HAP-1 (cell line): ENCODE results near the gene TOP3B.

ENCODE experiments used
- DNase-seq, 2 experiments: peaks; one replicate each; pipeline ENCODE4 v3.0.0-alpha.2; 2016 to 2020; ENCODE audit warnings: low spot score in 2 of 2
- H3K27me3 ChIP-seq: fragments of 250-450 bp; sonication (Bioruptor Pico); 2 replicates; pipeline ENCODE4 v1.5.1; 2020; ENCODE audit warnings: low read depth, mild to moderate bottlenecking, moderate library complexity
- H3K36me3 ChIP-seq: fragments of 250-450 bp; sonication (Bioruptor Pico); replicated peaks from 2 replicates; pipeline ENCODE4 v1.5.1; 2020; ENCODE audit warnings: mild to moderate bottlenecking
- H3K4me1 ChIP-seq: fragments of 250-450 bp; sonication (Bioruptor Pico); 2 replicates; pipeline ENCODE4 v1.5.1; 2020; ENCODE audit warnings: mild to moderate bottlenecking
- H3K4me3 ChIP-seq: fragments of 250-450 bp; sonication (Bioruptor Pico); 2 replicates; pipeline ENCODE4 v1.5.1; 2020; ENCODE audit warnings: mild to moderate bottlenecking, moderate library complexity
- H3K9me3 ChIP-seq: fragments of 250-450 bp; sonication (Bioruptor Pico); 2 replicates; pipeline ENCODE4 v1.5.1; 2020; ENCODE audit warnings: mild to moderate bottlenecking, moderate library complexity
- in situ Hi-C: fragments of 300-500 bp; cut with MboI; formaldehyde crosslinking; loops from 3 replicates; pipeline ENCODE4 v1.14.3; 2020; ENCODE audit warnings: low sequenced_read_pairs, inconsistent platforms, mixed read lengths

TOP3B gene

GRCh38 chr22:21967693-21968271 lies 14.8 kb downstream of the TOP3B start:
- peaks cover 86% of the 10 kb centered on the region for H3K36me3 ChIP-seq
- in situ Hi-C loops, result no loop called here
- no peaks in the 10 kb centered on the region for H3K27me3 ChIP-seq
- no peaks in the 10 kb centered on the region for H3K9me3 ChIP-seq
- no peak overlapping the region for H3K4me3 ChIP-seq
- no peak for DNase-seq
- no peaks in the 10 kb centered on the region for H3K4me1 ChIP-seq

- no peak overlapping the region for H3K4me3 ChIP-seq
- peaks cover 86% of the 10 kb centered on the region for H3K36me3 ChIP-seq
- H3K4me1 ChIP-seq, result no peaks in the 10 kb centered on the region
- no peak for DNase-seq
- H3K27me3 ChIP-seq, result no peaks in the 10 kb centered on the region
- no peaks in the 10 kb centered on the region for H3K9me3 ChIP-seq
- in situ Hi-C loops, result no loop called here
Measured at GRCh38 chr22:21966643-21967516, 15.7 kb downstream of the TOP3B start.

GRCh38 chr22:21965762-21966288 lies 16.8 kb downstream of the TOP3B start:
- Histone ChIP-seq H3K9me3 (no peaks in the 10 kb centered on the region), H3K4me1 (no peaks in the 10 kb centered on the region), H3K27me3 (no peaks in the 10 kb centered on the region), H3K36me3 (peaks cover 88% of the 10 kb centered on the region), H3K4me3 (no peak overlapping the region)
- DNase-seq, result no peak
- in situ Hi-C loops, result no loop called here

- in situ Hi-C loops, result no loop called here
- Histone ChIP-seq H3K9me3 (no peaks in the 10 kb centered on the region), H3K4me1 (no peaks in the 10 kb centered on the region), H3K4me3 (no peak overlapping the region), H3K27me3 (no peaks in the 10 kb centered on the region), H3K36me3 (peaks cover 85% of the 10 kb centered on the region)
- DNase-seq, result no peak
Measured at GRCh38 chr22:21964918-21965484, 17.6 kb downstream of the TOP3B start.

- H3K27me3 ChIP-seq, result no peaks in the 10 kb centered on the region
- H3K4me3 ChIP-seq, result no peak overlapping the region
- H3K36me3 ChIP-seq, result peaks cover 84% of the 10 kb centered on the region
- H3K4me1 ChIP-seq, result no peaks in the 10 kb centered on the region
- no peak for DNase-seq
- in situ Hi-C loops, result no loop called here
- H3K9me3 ChIP-seq, result no peaks in the 10 kb centered on the region
Measured at GRCh38 chr22:21964234-21964633, 18.4 kb downstream of the TOP3B start.

GRCh38 chr22:21963790-21964211 lies 18.8 kb downstream of the TOP3B start:
- Histone ChIP-seq H3K4me3 (no peak overlapping the region), H3K27me3 (no peaks in the 10 kb centered on the region), H3K9me3 (no peaks in the 10 kb centered on the region), H3K4me1 (no peaks in the 10 kb centered on the region), H3K36me3 (peaks cover 86% of the 10 kb centered on the region)
- in situ Hi-C loops, result no loop called here
- DNase-seq, result no peak

- Histone ChIP-seq H3K9me3 (no peaks in the 10 kb centered on the region), H3K27me3 (no peaks in the 10 kb centered on the region), H3K4me1 (no peaks in the 10 kb centered on the region), H3K36me3 (peaks cover 83% of the 10 kb centered on the region), H3K4me3 (no peak overlapping the region)
- in situ Hi-C loops, result no loop called here
- no peak for DNase-seq
Measured at GRCh38 chr22:21963286-21963685, 19.3 kb downstream of the TOP3B start.

- H3K4me1 ChIP-seq, result no peaks in the 10 kb centered on the region
- no peaks in the 10 kb centered on the region for H3K9me3 ChIP-seq
- H3K36me3 ChIP-seq, result peaks cover 77% of the 10 kb centered on the region
- no peaks in the 10 kb centered on the region for H3K27me3 ChIP-seq
- H3K4me3 ChIP-seq, result no peak overlapping the region
- DNase-seq, result no peak
- in situ Hi-C loops, result no loop called here
Measured at GRCh38 chr22:21962655-21962949, 20.0 kb downstream of the TOP3B start.

GRCh38 chr22:21961886-21962654 lies 20.5 kb downstream of the TOP3B start:
- no peak for DNase-seq
- Histone ChIP-seq H3K9me3 (no peaks in the 10 kb centered on the region), H3K4me3 (no peak overlapping the region), H3K27me3 (no peaks in the 10 kb centered on the region), H3K4me1 (no peaks in the 10 kb centered on the region), H3K36me3 (peaks cover 72% of the 10 kb centered on the region)
- in situ Hi-C loops, result no loop called here

- peaks cover 64% of the 10 kb centered on the region for H3K36me3 ChIP-seq
- no peaks in the 10 kb centered on the region for H3K4me1 ChIP-seq
- DNase-seq, result no peak
- H3K27me3 ChIP-seq, result no peaks in the 10 kb centered on the region
- in situ Hi-C loops, result no loop called here
- H3K4me3 ChIP-seq, result no peak overlapping the region
- H3K9me3 ChIP-seq, result no peaks in the 10 kb centered on the region
Measured at GRCh38 chr22:21961127-21961867, 21.3 kb downstream of the TOP3B start.

GRCh38 chr22:21960200-21961126 lies 22.1 kb downstream of the TOP3B start:
- no peak for DNase-seq
- Histone ChIP-seq H3K27me3 (no peaks in the 10 kb centered on the region), H3K9me3 (no peaks in the 10 kb centered on the region), H3K4me1 (no peaks in the 10 kb centered on the region), H3K36me3 (peaks cover 56% of the 10 kb centered on the region), H3K4me3 (no peak overlapping the region)
- in situ Hi-C loops, result no loop called here

- peaks cover 46% of the 10 kb centered on the region for H3K36me3 ChIP-seq
- in situ Hi-C loops, result no loop called here
Measured at GRCh38 chr22:21959274-21960074, 23.1 kb downstream of the TOP3B start.

More at GRCh38 chr22:21959274-21960074, 23.1 kb downstream of the TOP3B start:
- no peak overlapping the region for H3K4me3 ChIP-seq
- no peaks in the 10 kb centered on the region for H3K9me3 ChIP-seq
- no peaks in the 10 kb centered on the region for H3K27me3 ChIP-seq
- no peaks in the 10 kb centered on the region for H3K4me1 ChIP-seq
- DNase-seq, result no peak
